Lung (tissue), 12 donors: ENCODE data around the gene SMIM20. TPM values are rescaled to one million over a fixed set of nuclear protein-coding genes. Genes with fewer than 3 reads are reported as not detected.

Experiments
- ATAC-seq: fragments of 200-7000 bp; cut with Tn5 transposase; one replicate; pipeline ENCODE4 v1.9.1; 2020; ENCODE audit warnings: moderate number of reproducible peaks; ENCODE audit not compliant: insufficient read depth, low FRiP score
- DNase-seq, 3 donors: peaks; one replicate each; pipeline ENCODE4 v3.0.0-alpha.2; 2013 to 2017
- H3K27ac ChIP-seq, 2 donors: one replicate each; pipeline ENCODE4 v1.5.1; 2013; ENCODE audit warnings: mild to moderate bottlenecking in 2 of 2, moderate library complexity in 2 of 2, control low read depth in 1 of 2, inconsistent platforms in 1 of 2, low read depth in 1 of 2, low read length in 1 of 2
- H3K27me3 ChIP-seq, 3 donors: one replicate each; pipeline ENCODE4 v1.5.1; 2013; ENCODE audit warnings: low read length in 2 of 3; ENCODE audit not compliant: control insufficient read depth in 3 of 3, insufficient read depth in 3 of 3
- H3K36me3 ChIP-seq, 4 donors: one replicate each; pipeline ENCODE4 v1.5.1; 2013; ENCODE audit warnings: low read length in 4 of 4, mild to moderate bottlenecking in 1 of 4, moderate library complexity in 1 of 4; ENCODE audit not compliant: control insufficient read depth in 4 of 4, insufficient read depth in 4 of 4
- H3K4me1 ChIP-seq, 5 donors: one replicate each; pipeline ENCODE4 v1.5.1; 2013; ENCODE audit warnings: low read length in 5 of 5, mild to moderate bottlenecking in 2 of 5, moderate library complexity in 1 of 5; ENCODE audit not compliant: control insufficient read depth in 5 of 5, insufficient read depth in 5 of 5
- H3K4me3 ChIP-seq: one replicate; pipeline ENCODE4 v1.5.1; 2013; ENCODE audit warnings: mild to moderate bottlenecking, control low read depth, moderate library complexity
- H3K9ac ChIP-seq, 2 donors: one replicate each; pipeline ENCODE4 v1.5.1; 2013; ENCODE audit warnings: low read length in 2 of 2, control low read depth in 1 of 2; ENCODE audit not compliant: insufficient read depth in 1 of 2
- H3K9me3 ChIP-seq, 4 donors: one replicate each; pipeline ENCODE4 v1.5.1; 2013; ENCODE audit warnings: low read length in 3 of 4, mild to moderate bottlenecking in 1 of 4, moderate library complexity in 1 of 4; ENCODE audit not compliant: control insufficient read depth in 4 of 4, insufficient read depth in 3 of 4
- WGBS, 2 donors: extraction: QIAGEN DNeasy Blood & Tissue Kit; methylation state at CpG; one replicate each; pipeline ENCODE4 v1.1.7; 2013; 5-methylcytosine and 5-hydroxymethylcytosine counted together
- polyA plus RNA-seq, 2 donors: library from polyadenylated mRNA; stranded (reverse); fragments of 200-250 nt; gene quantifications; one replicate each; pipeline ENCODE4 v1.2.1, GENCODE V29; 2013
- total RNA-seq, 2 donors: library from RNA; depleted of rRNA in 1 of 2; stranded (reverse); fragments of >200 nt in 1 of 2; gene quantifications; one replicate each; pipeline ENCODE4 v1.2.1, GENCODE V29; 2014 to 2021
- TF ChIP-seq, protein P1 (sequence below): IDR thresholded peaks from 2 replicates; pipeline ENCODE4 v1.5.1; 2012; ENCODE audit warnings: mild to moderate bottlenecking; ENCODE audit errors: control extremely low read depth, extremely low read depth
- donor health status: control.
- donor health status: control.
- donor health status: Bipolar disorder and iron deficiency.
- donor health status: healthy.
- donor health status: DM: yes; HTN: yes; CAD: no.

SMIM20 gene
- total and polyA plus RNA-seq, 4 donors: 21.9 to 30.7 (median 26.8) TPM

GRCh38 chr4:25923745-25924144 is 9.7 kb downstream of the SMIM20 start:
- ATAC-seq (peak; percentile 44), DNase-seq (no peak)
- Histone ChIP-seq H3K27ac (peak overlapping the region in 1 of 2 donors; percentile 82), H3K36me3 (peaks cover 0 to 6% (median 1%) of the 10 kb centered on the region in 4 donors), H3K27me3 (no peaks in the 10 kb centered on the region), H3K4me1 (peaks cover 3 to 19% (median 10%) of the 10 kb centered on the region in 5 donors), H3K9me3 (peaks cover 0 to 2% (median 0%) of the 10 kb centered on the region in 4 donors), H3K4me3 (no peak overlapping the region), H3K9ac (no peak overlapping the region)
- TF ChIP-seq, protein P1, sequence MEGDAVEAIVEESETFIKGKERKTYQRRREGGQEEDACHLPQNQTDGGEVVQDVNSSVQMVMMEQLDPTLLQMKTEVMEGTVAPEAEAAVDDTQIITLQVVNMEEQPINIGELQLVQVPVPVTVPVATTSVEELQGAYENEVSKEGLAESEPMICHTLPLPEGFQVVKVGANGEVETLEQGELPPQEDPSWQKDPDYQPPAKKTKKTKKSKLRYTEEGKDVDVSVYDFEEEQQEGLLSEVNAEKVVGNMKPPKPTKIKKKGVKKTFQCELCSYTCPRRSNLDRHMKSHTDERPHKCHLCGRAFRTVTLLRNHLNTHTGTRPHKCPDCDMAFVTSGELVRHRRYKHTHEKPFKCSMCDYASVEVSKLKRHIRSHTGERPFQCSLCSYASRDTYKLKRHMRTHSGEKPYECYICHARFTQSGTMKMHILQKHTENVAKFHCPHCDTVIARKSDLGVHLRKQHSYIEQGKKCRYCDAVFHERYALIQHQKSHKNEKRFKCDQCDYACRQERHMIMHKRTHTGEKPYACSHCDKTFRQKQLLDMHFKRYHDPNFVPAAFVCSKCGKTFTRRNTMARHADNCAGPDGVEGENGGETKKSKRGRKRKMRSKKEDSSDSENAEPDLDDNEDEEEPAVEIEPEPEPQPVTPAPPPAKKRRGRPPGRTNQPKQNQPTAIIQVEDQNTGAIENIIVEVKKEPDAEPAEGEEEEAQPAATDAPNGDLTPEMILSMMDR: no peak
- 73 to 89% methylated on average over 5 of the region's 5 CpGs for WGBS, 2 donors

DNA sequence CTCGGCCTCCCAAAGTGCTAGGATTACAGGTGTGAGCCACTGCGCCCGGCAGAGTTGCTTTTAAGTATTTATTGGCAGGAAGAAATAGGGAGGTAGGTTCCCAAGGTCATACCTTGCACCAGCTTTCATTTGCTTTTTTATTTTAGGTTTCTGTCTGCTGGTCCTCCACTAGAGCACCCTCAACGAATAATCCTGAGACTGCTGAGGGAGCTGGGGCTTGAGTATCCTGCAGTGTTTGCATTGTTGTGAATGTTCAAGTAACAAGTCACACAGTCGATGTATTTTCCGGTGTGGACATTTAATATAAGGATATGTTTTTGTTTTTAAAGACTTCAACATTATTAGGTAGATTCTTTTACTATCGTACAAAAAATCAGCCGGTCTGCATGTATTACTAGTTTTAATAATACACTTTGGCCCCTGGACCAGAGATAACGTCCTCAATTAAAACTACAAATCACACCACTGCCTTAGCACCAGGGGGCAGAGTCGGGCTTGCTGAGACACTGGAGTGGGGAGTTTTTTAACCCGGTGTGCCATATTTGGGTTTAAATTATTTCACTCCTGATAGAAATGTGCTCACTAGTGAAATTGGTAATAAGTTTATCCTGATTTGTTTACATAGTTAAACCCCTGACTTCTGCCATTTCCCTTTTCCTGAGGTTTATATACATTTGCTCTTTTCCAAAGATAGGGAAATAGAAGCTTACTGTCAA is 11.6 kb downstream of the SMIM20 start:
- TF ChIP-seq, protein P1: peak; percentile 35
- peaks cover 0 to 2% (median 0%) of the 10 kb centered on the region in 4 donors for H3K9me3 ChIP-seq
- no peak overlapping the region for H3K4me3 ChIP-seq
- H3K27me3 ChIP-seq: no peaks in the 10 kb centered on the region
- H3K9ac ChIP-seq: no peak overlapping the region
- WGBS, 2 donors: 54 to 71% methylated on average over 11 of the region's 11 CpGs
- H3K4me1 ChIP-seq: peaks cover 3 to 21% (median 10%) of the 10 kb centered on the region in 5 donors
- ATAC-seq (no peak), DNase-seq (peak; percentile 49 to 58 (median 53))
- peaks cover 0 to 6% (median 1%) of the 10 kb centered on the region in 4 donors for H3K36me3 ChIP-seq
- no peak overlapping the region for H3K27ac ChIP-seq

- no peak for ATAC-seq
- DNase-seq: no peak
- no peak overlapping the region for H3K4me3 ChIP-seq
- peaks cover 0 to 6% (median 1%) of the 10 kb centered on the region in 4 donors for H3K36me3 ChIP-seq
- H3K9ac ChIP-seq: no peak overlapping the region
- WGBS, 2 donors: 45 to 61% methylated on average over 2 of the region's 2 CpGs
- H3K27me3 ChIP-seq: no peaks in the 10 kb centered on the region
- TF ChIP-seq, protein P1: no peak
- H3K27ac ChIP-seq: no peak overlapping the region
- H3K4me1 ChIP-seq: peaks cover 3 to 21% (median 10%) of the 10 kb centered on the region in 5 donors
- peaks cover 0 to 2% (median 0%) of the 10 kb centered on the region in 4 donors for H3K9me3 ChIP-seq
These were observed 12.4 kb downstream of the SMIM20 start for GRCh38 chr4:25926462-25926861.
